ENCODE measurements around the gene PRKG1.

Gene PRKG1

DNA sequence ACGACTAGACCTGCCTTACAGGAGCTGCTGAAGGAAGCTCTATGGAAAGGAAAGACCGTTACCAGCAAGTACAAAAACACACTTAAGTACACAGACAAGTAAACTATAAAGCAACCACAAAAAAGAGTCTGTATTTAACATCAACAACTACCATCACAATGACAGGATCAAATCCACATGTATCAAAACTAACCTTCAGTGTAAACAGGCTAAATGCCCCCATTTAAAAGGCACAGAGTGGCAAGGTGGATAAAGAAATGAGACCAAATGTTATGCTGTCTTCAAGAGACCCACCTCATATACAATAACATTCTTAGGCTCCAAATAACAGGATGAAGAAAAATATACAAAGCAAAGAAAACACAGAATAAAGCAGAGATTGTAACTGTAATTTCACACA lies 932.8 kb downstream of the PRKG1 start:
- FAIRE-seq: no peak

DNA sequence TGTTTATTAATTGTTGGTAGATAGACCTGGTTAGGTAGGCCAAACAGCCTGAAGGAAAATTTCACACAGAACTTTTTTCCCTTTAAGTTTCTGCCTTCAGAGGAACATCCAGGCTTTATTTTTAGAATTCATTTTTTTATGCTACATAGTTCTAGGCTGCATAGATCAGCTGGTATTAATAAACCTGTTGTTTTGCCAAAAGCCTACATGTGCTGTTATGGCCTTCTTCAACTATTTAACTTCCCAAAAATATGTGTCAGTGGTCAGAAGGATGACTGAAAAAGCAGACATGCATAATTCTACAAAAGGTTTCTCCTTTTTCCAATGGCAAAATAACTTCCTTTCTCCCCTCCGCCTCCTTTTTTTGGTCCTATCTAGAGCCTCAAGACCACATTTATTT lies 936.8 kb downstream of the PRKG1 start:
- TF ChIP-seq POLR2A (IDR thresholded peaks at IDR 0.05; ENCODE audit: low read depth, low read length): no peak
- no peak for TF ChIP-seq TAF1 (IDR thresholded peaks at IDR 0.05; ENCODE audit: borderline replicate concordance, low read depth, low read length)
- TF ChIP-seq POLR2AphosphoS5 (IDR thresholded peaks at IDR 0.05; ENCODE audit: low read depth, low read length): no peak
- no peak for FAIRE-seq
- no peak for DNase-seq (ENCODE audit: insufficient read length)

More for the DNA sequence above, 932.8 kb downstream of the PRKG1 start:
- TF ChIP-seq TAF1 (IDR thresholded peaks at IDR 0.05; ENCODE audit: borderline replicate concordance, low read depth, low read length) (no peak), POLR2A (IDR thresholded peaks at IDR 0.05; ENCODE audit: low read depth, low read length) (no peak), POLR2AphosphoS5 (IDR thresholded peaks at IDR 0.05; ENCODE audit: low read depth, low read length) (no peak)
- no peak for DNase-seq (ENCODE audit: insufficient read length)

- no peak for FAIRE-seq
- TF ChIP-seq TAF1 (IDR thresholded peaks at IDR 0.05; ENCODE audit: borderline replicate concordance, low read depth, low read length) (no peak), POLR2A (IDR thresholded peaks at IDR 0.05; ENCODE audit: low read depth, low read length) (no peak), POLR2AphosphoS5 (IDR thresholded peaks at IDR 0.05; ENCODE audit: low read depth, low read length) (no peak)
- no peak for DNase-seq (ENCODE audit: insufficient read length)
These were observed 944.8 kb downstream of the PRKG1 start for GRCh38 chr10:52019077-52019555.

- FAIRE-seq (no peak), DNase-seq (ENCODE audit: insufficient read length) (no peak)
- no peak for TF ChIP-seq POLR2A (IDR thresholded peaks at IDR 0.05; ENCODE audit: low read depth, low read length)
- no peak for TF ChIP-seq POLR2AphosphoS5 (IDR thresholded peaks at IDR 0.05; ENCODE audit: low read depth, low read length)
- no peak for TF ChIP-seq TAF1 (IDR thresholded peaks at IDR 0.05; ENCODE audit: borderline replicate concordance, low read depth, low read length)
These were observed 945.4 kb downstream of the PRKG1 start for GRCh38 chr10:52019656-52020055.

DNA sequence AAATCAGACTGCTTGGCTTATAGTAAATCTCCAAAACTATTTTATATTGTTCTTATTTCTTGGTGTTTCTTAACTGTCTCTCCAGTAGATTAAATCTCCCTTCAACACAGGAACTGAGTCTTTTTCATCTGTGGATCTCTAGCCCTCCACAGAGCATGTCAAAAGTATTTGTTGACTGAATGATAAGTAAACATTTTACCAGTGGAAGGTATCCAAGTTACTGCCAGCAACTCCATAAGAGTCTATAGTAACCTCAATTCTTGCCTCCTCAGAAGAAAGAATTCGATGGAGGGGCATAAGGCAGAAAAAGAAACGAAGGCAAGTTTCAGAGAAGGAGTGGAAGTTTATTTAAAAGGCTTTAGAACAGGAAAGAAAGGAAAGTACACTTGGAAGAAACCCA lies 945.9 kb downstream of the PRKG1 start:
- FAIRE-seq (no peak), DNase-seq (ENCODE audit: insufficient read length) (no peak)
- TF ChIP-seq POLR2A (IDR thresholded peaks at IDR 0.05; ENCODE audit: low read depth, low read length) (no peak), TAF1 (IDR thresholded peaks at IDR 0.05; ENCODE audit: borderline replicate concordance, low read depth, low read length) (no peak), POLR2AphosphoS5 (IDR thresholded peaks at IDR 0.05; ENCODE audit: low read depth, low read length) (no peak)

DNA sequence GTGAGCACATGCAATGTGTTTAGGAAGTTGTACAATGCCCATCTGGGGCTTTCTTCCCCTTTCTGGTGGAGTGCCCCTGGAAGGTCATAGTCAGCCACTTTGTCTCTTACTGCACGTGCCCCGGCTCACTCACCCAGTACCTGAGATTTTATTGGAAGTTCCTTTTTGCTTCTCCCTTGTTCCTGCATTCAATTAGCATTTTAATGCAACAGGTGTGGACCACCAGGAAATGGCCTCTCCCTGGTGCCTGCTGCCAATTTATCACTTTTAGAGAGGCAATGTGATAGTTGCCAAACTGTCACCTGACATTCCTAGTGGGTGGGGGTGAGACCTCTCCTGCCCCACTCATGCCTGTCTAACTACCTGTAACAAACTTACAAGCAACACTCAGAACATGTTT lies 946.4 kb downstream of the PRKG1 start:
- FAIRE-seq (no peak), DNase-seq (ENCODE audit: insufficient read length) (no peak)
- no peak for TF ChIP-seq POLR2A (IDR thresholded peaks at IDR 0.05; ENCODE audit: low read depth, low read length)
- no peak for TF ChIP-seq TAF1 (IDR thresholded peaks at IDR 0.05; ENCODE audit: borderline replicate concordance, low read depth, low read length)
- no peak for TF ChIP-seq POLR2AphosphoS5 (IDR thresholded peaks at IDR 0.05; ENCODE audit: low read depth, low read length)

GRCh38 chr10:52027055-52027705 lies 952.9 kb downstream of the PRKG1 start:
- DNase-seq (ENCODE audit: insufficient read length) (no peak), FAIRE-seq (no peak)
- TF ChIP-seq POLR2A (IDR thresholded peaks at IDR 0.05; ENCODE audit: low read depth, low read length): no peak
- no peak for TF ChIP-seq TAF1 (IDR thresholded peaks at IDR 0.05; ENCODE audit: borderline replicate concordance, low read depth, low read length)
- no peak for TF ChIP-seq POLR2AphosphoS5 (IDR thresholded peaks at IDR 0.05; ENCODE audit: low read depth, low read length)

- DNase-seq (ENCODE audit: insufficient read length): no peak
- TF ChIP-seq POLR2AphosphoS5 (IDR thresholded peaks at IDR 0.05; ENCODE audit: low read depth, low read length): no peak
- no peak for TF ChIP-seq TAF1 (IDR thresholded peaks at IDR 0.05; ENCODE audit: borderline replicate concordance, low read depth, low read length)
- no peak for TF ChIP-seq POLR2A (IDR thresholded peaks at IDR 0.05; ENCODE audit: low read depth, low read length)
- no peak for FAIRE-seq
These were observed 954.2 kb downstream of the PRKG1 start for GRCh38 chr10:52028523-52028858.

GRCh38 chr10:52029628-52030027 lies 955.3 kb downstream of the PRKG1 start:
- no peak for DNase-seq (ENCODE audit: insufficient read length)
- no peak for TF ChIP-seq POLR2A (IDR thresholded peaks at IDR 0.05; ENCODE audit: low read depth, low read length)
- TF ChIP-seq TAF1 (IDR thresholded peaks at IDR 0.05; ENCODE audit: borderline replicate concordance, low read depth, low read length): no peak
- no peak for FAIRE-seq

DNA sequence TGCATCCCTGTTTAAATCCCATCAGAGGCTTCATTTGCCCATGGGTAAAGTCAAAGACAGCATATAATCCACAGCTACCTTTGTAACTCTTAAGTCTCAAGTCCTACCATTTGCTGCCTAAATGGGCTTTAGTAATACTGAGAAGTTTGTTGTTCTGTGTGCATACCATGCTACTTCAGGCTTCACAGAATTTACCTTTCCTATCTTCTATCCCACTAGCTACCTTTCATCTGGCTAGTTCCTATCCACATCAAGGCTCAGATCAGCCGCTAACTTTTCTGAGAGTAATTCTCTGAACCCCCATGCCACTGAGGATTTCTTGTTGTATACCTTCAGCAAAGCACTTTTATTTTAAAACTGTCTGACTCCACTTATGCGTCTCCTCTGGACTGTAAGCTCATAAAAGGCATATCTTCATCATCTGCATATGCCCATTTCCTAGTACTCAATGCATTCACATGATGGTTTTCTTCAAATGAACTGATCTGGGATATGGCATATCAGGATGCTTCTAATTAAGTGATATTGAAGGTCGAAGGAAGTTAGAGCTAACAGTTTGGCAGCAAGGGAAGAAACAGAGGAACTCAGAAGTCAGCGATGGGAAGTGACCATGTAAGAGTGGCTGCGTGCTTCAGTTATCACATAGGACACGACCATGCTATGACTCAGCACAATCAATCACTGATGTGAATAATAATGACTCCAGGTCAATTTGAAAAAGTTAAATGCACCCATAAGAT lies 955.9 kb downstream of the PRKG1 start:
- DNase-seq (ENCODE audit: insufficient read length): no peak
- FAIRE-seq: no peak
- TF ChIP-seq POLR2AphosphoS5 (IDR thresholded peaks at IDR 0.05; ENCODE audit: low read depth, low read length) (no peak), TAF1 (IDR thresholded peaks at IDR 0.05; ENCODE audit: borderline replicate concordance, low read depth, low read length) (no peak)

DNA sequence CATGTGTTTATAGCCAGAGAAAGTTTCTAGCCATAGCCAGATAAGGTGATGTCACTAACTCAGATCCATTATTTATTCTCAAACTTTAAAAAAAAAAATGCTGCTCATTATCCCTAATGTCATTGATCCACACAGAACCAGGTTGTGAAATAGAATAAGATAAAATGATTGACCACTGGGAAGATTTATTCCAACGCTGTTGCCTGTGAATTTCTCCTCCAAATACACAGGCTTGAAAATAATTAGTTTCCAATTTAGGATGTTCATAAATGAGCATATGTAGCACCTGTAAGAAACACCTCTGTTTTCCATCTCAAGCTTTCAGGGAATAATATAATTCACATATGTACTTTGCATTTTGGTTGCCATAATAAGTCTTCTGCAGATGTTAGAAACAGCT lies 956.7 kb downstream of the PRKG1 start:
- TF ChIP-seq TAF1 (IDR thresholded peaks at IDR 0.05; ENCODE audit: borderline replicate concordance, low read depth, low read length): no peak
- FAIRE-seq: no peak
- no peak for DNase-seq (ENCODE audit: insufficient read length)

GRCh38 chr10:52031771-52032170 lies 957.5 kb downstream of the PRKG1 start:
- TF ChIP-seq POLR2AphosphoS5 (IDR thresholded peaks at IDR 0.05; ENCODE audit: low read depth, low read length) (no peak), POLR2A (IDR thresholded peaks at IDR 0.05; ENCODE audit: low read depth, low read length) (no peak), TAF1 (IDR thresholded peaks at IDR 0.05; ENCODE audit: borderline replicate concordance, low read depth, low read length) (no peak)
- no peak for FAIRE-seq
- no peak for DNase-seq (ENCODE audit: insufficient read length)
